ENCODE measurements around the gene NCBP2L. TPM values are rescaled to one million over a fixed set of nuclear protein-coding genes. Genes with fewer than 3 reads are reported as not detected.

NCBP2L gene
- total RNA-seq, result not detected in 2 replicates

GRCh38 chrX:107777536-107777832 is at the start of gene NCBP2L:
TSS of gene NCBP2L (plus strand) at chrX:107777733. CDS start at chrX:107794221, 16,488 bp downstream.
- no peaks in the 10 kb centered on the region for H3K27me3 ChIP-seq (ENCODE audit: control insufficient read depth, insufficient read depth, low read length)
- no peak for DNase-seq (ENCODE audit: low read depth)
- no peak for FAIRE-seq
- no peaks in the 10 kb centered on the region for H3K36me3 ChIP-seq (ENCODE audit: control insufficient read depth, insufficient read depth, low read length)
- TF ChIP-seq, protein P1, sequence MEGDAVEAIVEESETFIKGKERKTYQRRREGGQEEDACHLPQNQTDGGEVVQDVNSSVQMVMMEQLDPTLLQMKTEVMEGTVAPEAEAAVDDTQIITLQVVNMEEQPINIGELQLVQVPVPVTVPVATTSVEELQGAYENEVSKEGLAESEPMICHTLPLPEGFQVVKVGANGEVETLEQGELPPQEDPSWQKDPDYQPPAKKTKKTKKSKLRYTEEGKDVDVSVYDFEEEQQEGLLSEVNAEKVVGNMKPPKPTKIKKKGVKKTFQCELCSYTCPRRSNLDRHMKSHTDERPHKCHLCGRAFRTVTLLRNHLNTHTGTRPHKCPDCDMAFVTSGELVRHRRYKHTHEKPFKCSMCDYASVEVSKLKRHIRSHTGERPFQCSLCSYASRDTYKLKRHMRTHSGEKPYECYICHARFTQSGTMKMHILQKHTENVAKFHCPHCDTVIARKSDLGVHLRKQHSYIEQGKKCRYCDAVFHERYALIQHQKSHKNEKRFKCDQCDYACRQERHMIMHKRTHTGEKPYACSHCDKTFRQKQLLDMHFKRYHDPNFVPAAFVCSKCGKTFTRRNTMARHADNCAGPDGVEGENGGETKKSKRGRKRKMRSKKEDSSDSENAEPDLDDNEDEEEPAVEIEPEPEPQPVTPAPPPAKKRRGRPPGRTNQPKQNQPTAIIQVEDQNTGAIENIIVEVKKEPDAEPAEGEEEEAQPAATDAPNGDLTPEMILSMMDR (IDR thresholded peaks at IDR 0.05; ENCODE audit: insufficient read depth, low read length, severe bottlenecking), result no peak
- H3K4me3 ChIP-seq (ENCODE audit: low read depth, low read length), result peak within 1 kb of the TSS; percentile 56

GRCh38 chrX:107728371-107729099 is 49.0 kb upstream of the NCBP2L start:
- no peak for DNase-seq (ENCODE audit: low read depth)
- FAIRE-seq, result no peak
- H3K36me3 ChIP-seq (ENCODE audit: control insufficient read depth, insufficient read depth, low read length), result no peaks in the 10 kb centered on the region
- TF ChIP-seq, protein P1 (IDR thresholded peaks at IDR 0.05; ENCODE audit: insufficient read depth, low read length, severe bottlenecking), result no peak
- no peaks in the 10 kb centered on the region for H3K27me3 ChIP-seq (ENCODE audit: control insufficient read depth, insufficient read depth, low read length)
- no peak overlapping the region for H3K4me3 ChIP-seq (ENCODE audit: low read depth, low read length)

DNA sequence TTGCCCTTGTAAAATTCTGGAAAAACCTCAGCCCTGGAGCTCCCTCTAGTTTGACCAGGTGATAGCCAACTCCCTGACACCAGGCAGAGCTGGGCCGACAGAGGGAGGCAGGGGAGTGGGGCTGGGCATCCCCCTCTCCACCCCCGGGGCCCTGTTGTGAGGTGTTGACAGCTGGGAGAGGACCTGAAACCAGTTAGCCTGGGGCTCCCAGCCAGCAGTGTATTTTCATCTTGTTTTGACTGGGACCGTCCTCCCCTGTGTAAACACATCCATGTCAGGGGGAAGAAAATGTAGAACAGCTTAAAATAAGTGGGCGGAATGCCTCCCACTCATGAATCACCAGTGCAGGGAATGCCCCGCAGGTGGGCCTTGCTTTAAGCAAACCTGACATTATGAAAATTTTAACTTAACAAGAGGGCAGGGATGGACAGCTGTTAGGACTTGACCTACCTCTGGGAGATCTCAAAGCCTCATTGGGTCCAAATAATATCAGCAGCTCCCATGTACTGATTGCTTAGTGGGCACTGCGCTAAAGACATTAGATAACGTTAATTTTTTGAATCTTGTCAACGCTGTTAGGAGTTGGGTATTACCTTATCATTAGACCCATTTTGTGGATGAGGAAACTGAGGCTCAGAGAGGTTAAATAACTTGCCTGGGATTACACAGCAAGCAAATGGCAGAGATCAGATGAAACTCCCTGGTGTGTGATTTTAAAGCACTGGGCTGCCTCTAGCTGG is 47.8 kb upstream of the NCBP2L start:
- DNase-seq (ENCODE audit: low read depth), result peak; percentile 50
- H3K4me3 ChIP-seq (ENCODE audit: low read depth, low read length), result no peak overlapping the region
- TF ChIP-seq, protein P1 (IDR thresholded peaks at IDR 0.05; ENCODE audit: insufficient read depth, low read length, severe bottlenecking), result no peak
- no peak for FAIRE-seq
- H3K36me3 ChIP-seq (ENCODE audit: control insufficient read depth, insufficient read depth, low read length), result no peaks in the 10 kb centered on the region
- H3K27me3 ChIP-seq (ENCODE audit: control insufficient read depth, insufficient read depth, low read length), result no peaks in the 10 kb centered on the region

DNA sequence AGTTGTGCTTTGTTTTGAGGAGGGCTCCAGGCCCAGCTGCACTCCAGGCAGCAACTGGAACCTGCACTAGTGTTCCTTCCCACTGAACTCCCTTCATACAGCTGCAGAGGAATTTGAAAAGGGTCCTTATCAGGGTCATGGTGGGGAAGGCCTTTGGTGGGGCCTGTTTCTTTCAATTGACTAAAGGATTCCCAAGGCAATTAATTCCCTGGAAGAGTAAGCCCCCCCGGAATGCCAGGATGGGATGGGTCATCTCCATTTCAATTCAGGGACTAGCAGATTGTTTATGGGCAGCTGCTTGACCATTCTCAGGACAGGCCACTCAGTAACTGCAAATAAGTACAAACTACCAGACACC is 47.3 kb upstream of the NCBP2L start:
- TF ChIP-seq, protein P1 (IDR thresholded peaks at IDR 0.05; ENCODE audit: insufficient read depth, low read length, severe bottlenecking), result no peak
- Histone ChIP-seq H3K27me3 (ENCODE audit: control insufficient read depth, insufficient read depth, low read length) (no peaks in the 10 kb centered on the region), H3K36me3 (ENCODE audit: control insufficient read depth, insufficient read depth, low read length) (no peaks in the 10 kb centered on the region), H3K4me3 (ENCODE audit: low read depth, low read length) (no peak overlapping the region)
- DNase-seq (ENCODE audit: low read depth), result no peak
- no peak for FAIRE-seq

GRCh38 chrX:107730991-107731766 is 46.4 kb upstream of the NCBP2L start:
- Histone ChIP-seq H3K27me3 (ENCODE audit: control insufficient read depth, insufficient read depth, low read length) (no peaks in the 10 kb centered on the region), H3K36me3 (ENCODE audit: control insufficient read depth, insufficient read depth, low read length) (no peaks in the 10 kb centered on the region), H3K4me3 (ENCODE audit: low read depth, low read length) (no peak overlapping the region)
- DNase-seq (ENCODE audit: low read depth), result no peak
- no peak for FAIRE-seq
- TF ChIP-seq, protein P1 (IDR thresholded peaks at IDR 0.05; ENCODE audit: insufficient read depth, low read length, severe bottlenecking), result no peak
